Peyer's patch (tissue), 4 donors: ENCODE measurements around the gene JAZF1. TPM values are rescaled to one million over a fixed set of nuclear protein-coding genes. Genes with fewer than 3 reads are reported as not detected.

Experiments
- DNase-seq, 3 donors: peaks; one replicate each; pipeline ENCODE4 v3.0.0-alpha.2; 2017 to 2019
- H3K27ac ChIP-seq, 4 donors: fragments of 200-600 bp; sonication (generic); one replicate each; pipeline ENCODE4 v1.5.1; 2016 to 2019
- H3K27me3 ChIP-seq, 2 donors: fragments of 200-600 bp; sonication (generic); one replicate each; pipeline ENCODE4 v1.5.1; 2019
- H3K36me3 ChIP-seq, 3 donors: fragments of 200-600 bp; sonication (generic); one replicate each; pipeline ENCODE4 v1.5.1; 2016 to 2019
- H3K4me1 ChIP-seq, 4 donors: fragments of 200-600 bp; sonication (generic); one replicate each; pipeline ENCODE4 v1.5.1; 2016 to 2019
- H3K4me3 ChIP-seq, 4 donors: fragments of 200-600 bp; sonication (generic); 1 replicate in 3 of 4; 2 replicates in 1 of 4; pipeline ENCODE4 v1.5.1; 2016 to 2019; ENCODE audit warnings: mild to moderate bottlenecking in 1 of 4
- H3K9me3 ChIP-seq, 4 donors: fragments of 200-600 bp; sonication (generic); one replicate each; pipeline ENCODE4 v1.5.1; 2016 to 2019; ENCODE audit warnings: mild to moderate bottlenecking in 1 of 4
- CTCF ChIP-seq, 6 experiments: fragments of 450-650 bp in 4 of 6; fragments of 200-600 bp in 2 of 6; sonication (generic) in 1 of 6; IDR thresholded peaks; one replicate each; pipeline ENCODE4 v1.5.1; 2017 to 2019; ENCODE audit warnings: antibody characterized with exemption in 6 of 6, mild to moderate bottlenecking in 3 of 6, moderate library complexity in 1 of 6
- POLR2A ChIP-seq, 2 donors: fragments of 450-650 bp; IDR thresholded peaks; one replicate each; pipeline ENCODE4 v1.5.1; 2017; ENCODE audit warnings: antibody characterized with exemption in 2 of 2, mild to moderate bottlenecking in 2 of 2, moderate library complexity in 2 of 2
- total RNA-seq, 4 donors: library from RNA; depleted of rRNA; stranded (reverse); fragments of >200 nt; gene quantifications; one replicate each; pipeline ENCODE4 v1.1.0, GENCODE V29; 2016

Gene JAZF1
- total RNA-seq, 4 donors from 2014 or later = 1.9 to 15.7 (median 2.6) TPM

- no peak overlapping the region for H3K4me3 ChIP-seq
- no peak for TF ChIP-seq POLR2A (IDR thresholded peaks at IDR 0.05)
- no peaks in the 10 kb centered on the region for H3K36me3 ChIP-seq
- H3K27me3 ChIP-seq = no peaks in the 10 kb centered on the region
- H3K27ac ChIP-seq = no peak overlapping the region
- no peaks in the 10 kb centered on the region for H3K4me1 ChIP-seq
- H3K9me3 ChIP-seq = no peaks in the 10 kb centered on the region
- DNase-seq = no peak
These were observed 20.5 kb upstream of the JAZF1 start for GRCh38 chr7:28201131-28201530.

- no peak overlapping the region for H3K27ac ChIP-seq
- H3K36me3 ChIP-seq = no peaks in the 10 kb centered on the region
- TF ChIP-seq CTCF (IDR thresholded peaks at IDR 0.05) (no peak), POLR2A (IDR thresholded peaks at IDR 0.05) (no peak)
- H3K27me3 ChIP-seq = no peaks in the 10 kb centered on the region
- no peaks in the 10 kb centered on the region for H3K9me3 ChIP-seq
- DNase-seq = no peak
- H3K4me3 ChIP-seq = no peak overlapping the region
- no peaks in the 10 kb centered on the region for H3K4me1 ChIP-seq
These were observed 20.0 kb upstream of the JAZF1 start for GRCh38 chr7:28200598-28200997.

- H3K4me1 ChIP-seq = no peaks in the 10 kb centered on the region
- H3K36me3 ChIP-seq = no peaks in the 10 kb centered on the region
- no peaks in the 10 kb centered on the region for H3K9me3 ChIP-seq
- H3K4me3 ChIP-seq = no peak overlapping the region
- H3K27me3 ChIP-seq = no peaks in the 10 kb centered on the region
- no peak for TF ChIP-seq CTCF (IDR thresholded peaks at IDR 0.05)
- no peak for TF ChIP-seq POLR2A (IDR thresholded peaks at IDR 0.05)
- H3K27ac ChIP-seq = no peak overlapping the region
- no peak for DNase-seq
These were observed 18.5 kb upstream of the JAZF1 start for GRCh38 chr7:28199021-28199510.

GRCh38 chr7:28195910-28196620 is 15.5 kb upstream of the JAZF1 start:
- Histone ChIP-seq H3K4me3 (no peak overlapping the region), H3K36me3 (no peaks in the 10 kb centered on the region), H3K27me3 (no peaks in the 10 kb centered on the region), H3K4me1 (no peaks in the 10 kb centered on the region), H3K27ac (no peak overlapping the region), H3K9me3 (no peaks in the 10 kb centered on the region)
- TF ChIP-seq POLR2A (IDR thresholded peaks at IDR 0.05) (no peak), CTCF (IDR thresholded peaks at IDR 0.05) (no peak)
- DNase-seq = no peak

- DNase-seq = no peak
- no peaks in the 10 kb centered on the region for H3K36me3 ChIP-seq
- no peaks in the 10 kb centered on the region for H3K27me3 ChIP-seq
- H3K27ac ChIP-seq = no peak overlapping the region
- H3K4me1 ChIP-seq = no peaks in the 10 kb centered on the region
- H3K9me3 ChIP-seq = no peaks in the 10 kb centered on the region
- TF ChIP-seq POLR2A (IDR thresholded peaks at IDR 0.05) (no peak), CTCF (IDR thresholded peaks at IDR 0.05) (no peak)
- H3K4me3 ChIP-seq = no peak overlapping the region
These were observed 12.4 kb upstream of the JAZF1 start for GRCh38 chr7:28192786-28193585.

- TF ChIP-seq CTCF (IDR thresholded peaks at IDR 0.05) (no peak), POLR2A (IDR thresholded peaks at IDR 0.05) (no peak)
- Histone ChIP-seq H3K9me3 (no peaks in the 10 kb centered on the region), H3K27ac (no peak overlapping the region), H3K4me1 (no peaks in the 10 kb centered on the region), H3K36me3 (no peaks in the 10 kb centered on the region), H3K4me3 (no peak overlapping the region), H3K27me3 (no peaks in the 10 kb centered on the region)
- DNase-seq = no peak
These were observed 11.2 kb upstream of the JAZF1 start for GRCh38 chr7:28191751-28192150.
